Measurements from ENCODE around the gene ALOX12B. TPM values are rescaled to one million over a fixed set of nuclear protein-coding genes. Genes with fewer than 3 reads are reported as not detected.

Gene ALOX12B
- total RNA-seq, 2 experiments from 2014 or later = 0.27 to 0.31 TPM

DNA sequence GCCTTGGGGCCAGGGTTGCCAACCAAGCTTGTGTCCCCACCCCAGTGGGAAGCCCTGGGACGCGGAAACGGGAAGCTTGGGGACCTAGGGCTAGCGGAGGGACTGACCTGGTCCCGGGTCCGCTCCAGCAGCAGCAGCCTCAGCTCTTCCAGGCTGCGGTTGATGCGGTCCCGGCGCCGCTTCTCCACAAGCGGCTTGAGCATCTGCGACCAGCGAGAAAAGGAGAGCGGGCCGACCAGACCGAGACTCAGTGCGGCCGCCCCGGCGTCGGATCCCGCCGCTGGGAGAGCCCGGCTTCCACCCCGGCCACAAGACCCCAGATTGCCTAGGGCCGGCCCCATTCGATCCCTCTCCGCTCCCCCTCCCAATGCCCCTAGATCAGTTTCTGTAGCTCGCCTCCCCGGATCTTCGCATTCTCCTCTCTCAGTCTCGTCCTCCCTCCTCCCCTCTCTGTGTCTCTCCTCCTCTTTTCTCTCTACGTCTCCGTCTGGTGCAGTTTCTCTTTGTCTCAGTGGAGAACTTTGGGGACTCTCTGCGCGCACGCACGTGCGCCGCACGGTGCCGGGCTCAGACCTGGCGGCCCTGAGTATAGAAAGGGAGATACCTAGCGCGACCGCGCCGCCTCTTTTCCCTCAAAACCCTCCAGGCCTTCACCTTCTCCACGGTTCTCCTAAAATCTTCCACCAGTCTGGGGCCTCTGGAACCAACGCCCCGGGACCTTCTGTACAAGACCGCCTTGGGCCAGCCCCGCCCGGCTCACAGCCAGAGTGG, 35.6 kb upstream of the ALOX12B start:
- H3K4me1 Mint-ChIP-seq = peaks cover 77% of the 10 kb centered on the region
- H3K36me3 Mint-ChIP-seq (ENCODE audit: low read depth) = peaks cover 3% of the 10 kb centered on the region
- DNase-seq = peak; percentile 42
- peaks cover 52% of the 10 kb centered on the region for H3K27me3 Mint-ChIP-seq
- H3K4me3 Mint-ChIP-seq = peak overlapping the region; percentile 86
- H3K9me3 Mint-ChIP-seq = no peaks in the 10 kb centered on the region
- POLR2A ChIA-PET = interaction anchor here (2.3 kb wide), 1 partner anchor 50 kb away, joined by 8 read pairs; no protein-coding TSS in a partner anchor
- peak overlapping the region; percentile 3 for H3K27ac Mint-ChIP-seq
- CTCF ChIA-PET = interaction anchor here (0.7 to 4.0 kb wide), 12 partner anchors 11 to 100 kb away, joined by 3 to 27 read pairs (median 4); no protein-coding TSS in a partner anchor

DNA sequence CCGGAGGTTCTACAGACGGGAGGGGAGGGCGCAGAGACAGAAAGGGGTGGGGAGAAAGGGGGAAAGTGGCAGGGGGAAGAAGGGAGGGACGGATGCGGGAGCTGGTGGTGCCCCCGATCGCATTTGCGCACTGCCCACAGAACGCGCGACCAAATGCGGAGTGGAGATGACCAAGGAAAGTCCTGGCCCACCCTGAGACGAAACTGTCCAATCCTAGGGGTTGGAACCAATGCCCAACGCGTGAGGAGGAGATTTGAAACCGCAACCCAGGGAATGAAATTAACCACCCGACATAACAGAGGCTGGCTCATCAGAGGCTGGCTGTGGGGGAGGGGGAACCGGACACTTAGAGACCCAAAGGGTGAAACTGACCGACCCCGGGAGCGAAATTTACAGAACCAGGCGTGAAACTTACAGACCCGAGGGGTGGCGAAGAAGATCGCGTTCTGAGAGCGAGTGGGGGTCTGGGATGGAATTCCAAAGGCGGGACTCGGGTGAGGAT, 35.0 kb upstream of the ALOX12B start:
- peaks cover 59% of the 10 kb centered on the region for H3K27me3 Mint-ChIP-seq
- CTCF ChIA-PET = interaction anchor here (0.5 to 4.0 kb wide), 12 partner anchors 11 to 482 kb away, joined by 3 to 27 read pairs (median 4); partner anchors contain the start of gene AURKB

DNA sequence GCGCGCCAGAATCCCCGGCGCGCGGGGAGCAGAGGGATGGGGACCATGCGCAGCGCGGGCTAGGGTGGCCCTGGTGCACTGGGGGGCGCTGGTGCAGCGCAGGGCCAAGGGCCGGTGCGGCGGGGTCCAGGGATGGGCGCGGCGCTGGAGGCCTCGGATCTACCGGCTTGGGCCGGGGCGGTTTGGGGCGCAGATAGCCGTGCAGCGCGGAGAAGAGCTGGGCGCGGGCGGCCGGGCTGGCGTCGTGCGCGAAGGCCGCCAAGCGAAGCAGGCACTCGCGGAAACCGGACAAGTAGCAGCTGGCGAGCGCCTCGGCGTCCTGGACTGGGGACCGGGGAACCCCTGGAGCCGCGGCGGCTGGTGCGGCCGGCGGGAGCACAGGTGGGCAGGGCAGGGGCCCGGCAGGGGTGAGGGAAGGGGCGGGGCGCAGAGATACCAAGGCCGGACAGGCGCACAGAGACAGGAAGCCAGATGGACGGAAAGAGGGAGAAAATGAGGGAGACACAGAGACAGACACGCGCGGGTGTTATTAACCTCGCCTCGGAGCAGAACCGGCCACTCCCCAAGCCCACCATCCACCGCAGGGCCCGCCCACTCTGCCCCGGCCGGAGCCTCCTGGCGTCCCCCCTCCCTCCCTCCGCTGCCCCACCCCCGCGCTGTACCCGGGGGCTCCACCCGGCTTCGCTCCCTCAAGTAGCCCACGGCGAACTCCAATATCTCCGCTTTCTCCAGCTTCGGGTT, 34.3 kb upstream of the ALOX12B start:
- Mint-ChIP-seq H3K36me3 (ENCODE audit: low read depth) (peaks cover 3% of the 10 kb centered on the region), H3K4me3 (peak overlapping the region; percentile 86), H3K27ac (no peak overlapping the region), H3K9me3 (no peaks in the 10 kb centered on the region), H3K27me3 (peaks cover 58% of the 10 kb centered on the region), H3K4me1 (peaks cover 80% of the 10 kb centered on the region)
- peak; percentile 35 for DNase-seq
- ChIA-PET CTCF (interaction anchor here (0.5 to 4.0 kb wide), 9 partner anchors 13 to 482 kb away, joined by 3 to 27 read pairs (median 4); partner anchors contain the start of gene AURKB), POLR2A (interaction anchor here (0.6 to 2.3 kb wide), 3 partner anchors 51 to 185 kb away, joined by 3 to 9 read pairs (median 8); no protein-coding TSS in a partner anchor)

More for the DNA sequence above, 35.0 kb upstream of the ALOX12B start:
- Mint-ChIP-seq H3K36me3 (ENCODE audit: low read depth) (peaks cover 3% of the 10 kb centered on the region), H3K4me1 (peaks cover 83% of the 10 kb centered on the region), H3K4me3 (peak overlapping the region; percentile 86), H3K27ac (no peak overlapping the region), H3K9me3 (no peaks in the 10 kb centered on the region)
- POLR2A ChIA-PET = interaction anchor here (0.6 to 2.3 kb wide), 3 partner anchors 51 to 184 kb away, joined by 3 to 9 read pairs (median 8); no protein-coding TSS in a partner anchor
- DNase-seq = no peak

DNA sequence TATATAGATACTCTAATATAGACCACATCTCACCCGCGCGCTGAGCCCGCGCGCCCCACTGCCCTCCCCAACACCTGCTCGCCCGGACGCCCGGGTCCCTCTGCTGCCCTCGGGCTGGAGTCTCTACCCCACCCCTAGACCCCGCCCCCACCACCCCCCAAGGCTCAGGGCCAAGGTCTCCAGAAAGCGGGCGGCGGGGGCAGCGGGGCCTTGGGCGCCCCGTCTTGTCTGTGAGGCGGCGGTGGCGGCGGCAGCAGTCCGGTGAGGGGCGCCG, 33.8 kb upstream of the ALOX12B start:
- Mint-ChIP-seq H3K4me3 (peak overlapping the region; percentile 86), H3K9me3 (no peaks in the 10 kb centered on the region), H3K36me3 (ENCODE audit: low read depth) (peaks cover 3% of the 10 kb centered on the region), H3K27me3 (peaks cover 63% of the 10 kb centered on the region), H3K4me1 (peaks cover 76% of the 10 kb centered on the region), H3K27ac (no peak overlapping the region)
- CTCF ChIA-PET = interaction anchor here (0.9 to 1.6 kb wide), 3 partner anchors 19 to 101 kb away, joined by 4 read pairs; no protein-coding TSS in a partner anchor
- no peak for DNase-seq
- POLR2A ChIA-PET = interaction anchor here (2.3 kb wide), 1 partner anchor 52 kb away, joined by 8 read pairs; no protein-coding TSS in a partner anchor

DNA sequence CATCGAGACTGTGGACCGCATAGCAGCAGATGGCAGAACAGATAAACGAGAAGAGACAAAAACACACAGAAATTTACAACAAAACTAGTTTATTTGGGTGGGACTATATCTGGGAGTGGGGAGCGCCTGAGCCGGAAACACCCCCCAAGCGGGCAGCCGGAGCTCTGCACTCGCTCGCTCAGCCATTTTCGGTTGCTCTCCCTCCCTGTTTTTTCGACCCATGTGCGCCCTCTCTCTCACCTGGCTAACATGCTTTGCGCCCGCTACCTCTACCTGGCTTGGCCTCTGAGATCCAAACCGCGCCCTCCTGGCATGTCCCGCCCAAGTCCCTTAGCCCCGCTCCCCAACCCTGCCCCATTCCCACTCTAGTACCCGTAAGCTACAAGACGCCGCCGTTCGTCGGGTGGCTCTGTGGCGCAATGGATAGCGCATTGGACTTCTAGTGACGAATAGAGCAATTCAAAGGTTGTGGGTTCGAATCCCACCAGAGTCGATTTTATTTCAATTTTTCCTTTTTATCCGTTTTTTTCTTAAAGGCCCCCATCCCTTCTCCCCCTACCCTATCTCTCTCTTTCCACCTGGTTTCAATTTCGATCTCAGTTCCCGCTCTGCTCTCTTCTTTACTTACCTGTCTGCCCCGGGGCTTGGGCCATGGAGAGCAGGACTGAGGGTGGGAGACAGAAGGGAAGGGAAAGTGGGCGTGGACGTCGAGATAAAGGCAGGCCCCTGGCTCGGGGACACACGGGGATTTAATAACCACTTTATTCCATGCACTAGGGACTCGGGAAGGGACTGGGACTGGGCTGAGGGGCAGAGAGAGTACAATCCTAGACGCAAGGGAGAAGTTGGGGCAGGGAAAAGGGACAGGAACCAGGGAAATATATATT, 33.2 kb upstream of the ALOX12B start:
- POLR2A ChIA-PET = interaction anchor here (0.7 to 1.7 kb wide), 4 partner anchors 53 to 433 kb away, joined by 3 to 10 read pairs (median 5); partner anchors contain the start of genes AURKB, CTC1 and TP53
- H3K27me3 Mint-ChIP-seq = peaks cover 65% of the 10 kb centered on the region
- CTCF ChIA-PET = interaction anchor here (1.6 to 5.8 kb wide), 17 partner anchors 11 to 174 kb away, joined by 4 to 32 read pairs (median 12); partner anchors contain the start of genes BORCS6 and SLC25A35

DNA sequence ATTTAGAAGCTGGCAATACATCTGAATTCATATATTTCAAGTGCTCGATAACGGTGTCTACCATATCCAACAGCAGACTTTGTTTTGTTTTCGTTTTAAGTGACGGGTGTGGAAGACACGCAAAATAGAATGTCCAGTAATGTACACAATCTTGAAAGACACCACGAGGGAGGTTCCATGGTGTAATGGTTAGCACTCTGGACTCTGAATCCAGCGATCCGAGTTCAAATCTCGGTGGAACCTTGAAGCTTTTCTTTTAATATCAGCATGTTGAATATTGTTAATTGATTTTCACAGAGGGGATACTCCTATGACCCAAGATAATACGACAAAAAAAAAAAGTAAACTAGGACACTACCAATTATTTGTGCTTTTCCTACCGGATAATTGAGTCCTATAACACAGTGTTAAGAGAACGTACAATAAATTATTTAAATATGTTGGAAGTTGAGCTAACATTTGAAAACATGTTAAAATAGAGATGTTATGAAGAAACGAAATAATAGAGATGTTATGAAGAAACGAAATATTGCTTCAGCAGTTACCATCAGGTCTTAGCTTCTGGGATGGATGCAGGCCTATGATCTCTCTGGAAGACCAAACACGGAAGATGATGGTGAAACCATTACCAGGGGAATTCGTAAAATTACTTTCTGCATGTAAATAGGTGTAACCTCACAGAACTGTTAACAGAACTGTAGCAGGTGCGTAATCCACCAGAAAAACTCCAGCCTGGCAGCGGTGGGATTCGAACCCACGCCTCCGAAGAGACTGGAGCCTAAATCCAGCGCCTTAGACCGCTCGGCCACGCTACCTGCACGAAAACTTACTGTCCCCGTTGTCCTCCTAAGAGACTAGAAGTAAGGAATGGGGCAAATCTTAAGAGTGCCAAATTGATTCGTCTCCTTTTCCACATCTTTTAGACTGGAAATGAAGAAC, 32.3 kb upstream of the ALOX12B start:
- H3K27me3 Mint-ChIP-seq = peaks cover 68% of the 10 kb centered on the region
- DNase-seq = peak; percentile 86
- H3K4me1 Mint-ChIP-seq = peaks cover 62% of the 10 kb centered on the region
- H3K36me3 Mint-ChIP-seq (ENCODE audit: low read depth) = no peaks in the 10 kb centered on the region
- peak overlapping the region; percentile 84 for H3K27ac Mint-ChIP-seq
- H3K4me3 Mint-ChIP-seq = peak overlapping the region; percentile 82
- POLR2A ChIA-PET = interaction anchor here (0.6 to 1.7 kb wide), 5 partner anchors 53 to 432 kb away, joined by 3 to 10 read pairs (median 5); partner anchors contain the start of genes AURKB, BORCS6, CTC1 and TP53
- H3K9me3 Mint-ChIP-seq = no peaks in the 10 kb centered on the region
- CTCF ChIA-PET = interaction anchor here (0.6 to 5.8 kb wide), 42 partner anchors 10 to 681 kb away, joined by 3 to 32 read pairs (median 5); partner anchors contain the start of genes AURKB, BORCS6, CTC1 and PFAS

More for the DNA sequence above, 33.2 kb upstream of the ALOX12B start:
- H3K4me1 Mint-ChIP-seq = peaks cover 71% of the 10 kb centered on the region
- DNase-seq = peak; percentile 61
- H3K27ac Mint-ChIP-seq = peak overlapping the region; percentile 84
- H3K9me3 Mint-ChIP-seq = no peaks in the 10 kb centered on the region
- H3K4me3 Mint-ChIP-seq = peak overlapping the region; percentile 82
- peaks cover 3% of the 10 kb centered on the region for H3K36me3 Mint-ChIP-seq (ENCODE audit: low read depth)

DNA sequence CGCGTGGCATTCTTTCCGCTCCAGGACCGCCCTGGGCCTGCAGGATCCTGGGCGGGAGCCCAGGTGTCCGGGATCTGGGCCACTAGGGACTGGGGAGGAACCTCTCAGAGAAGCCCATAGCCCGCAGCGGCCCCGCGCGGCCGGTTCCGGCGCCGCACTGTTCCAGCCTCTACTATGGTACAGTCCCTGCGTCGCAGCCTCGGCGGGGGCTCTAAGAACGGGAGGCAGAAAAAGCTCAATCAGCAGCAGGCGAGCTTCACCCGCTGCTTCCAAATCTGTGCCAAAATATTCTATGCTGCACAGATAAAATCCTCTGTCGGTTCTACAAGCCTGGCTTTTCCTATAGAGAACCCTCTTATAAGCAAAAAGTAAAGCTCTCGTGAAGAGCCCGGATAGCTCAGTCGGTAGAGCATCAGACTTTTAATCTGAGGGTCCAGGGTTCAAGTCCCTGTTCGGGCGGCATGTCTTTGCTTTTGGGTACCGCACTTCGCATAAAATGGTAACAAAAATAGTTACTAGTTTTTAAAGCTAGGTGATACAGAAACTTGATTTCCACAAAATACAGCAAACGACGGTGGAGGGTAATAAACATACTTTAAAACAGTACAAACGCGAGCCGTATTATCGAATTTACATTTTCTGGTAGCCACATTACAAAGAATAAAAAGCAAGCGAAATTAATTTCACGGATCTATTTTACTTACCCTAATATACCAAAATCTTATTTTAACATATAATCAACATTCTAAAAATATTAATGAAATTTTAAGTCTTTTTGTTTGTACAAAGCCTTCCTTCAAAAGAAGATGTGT, 31.5 kb upstream of the ALOX12B start:
- Mint-ChIP-seq H3K4me1 (peaks cover 53% of the 10 kb centered on the region), H3K9me3 (no peaks in the 10 kb centered on the region), H3K36me3 (ENCODE audit: low read depth) (no peaks in the 10 kb centered on the region), H3K27ac (peak overlapping the region; percentile 88), H3K27me3 (peaks cover 65% of the 10 kb centered on the region), H3K4me3 (peak overlapping the region; percentile 85)
- DNase-seq = peak; percentile 86
- ChIA-PET POLR2A (interaction anchor here (0.6 to 1.7 kb wide), 4 partner anchors 54 to 128 kb away, joined by 3 to 10 read pairs (median 6); partner anchors contain the start of genes AURKB, BORCS6 and CTC1), CTCF (interaction anchor here (0.6 to 5.8 kb wide), 43 partner anchors 8 to 470 kb away, joined by 3 to 32 read pairs (median 5); partner anchors contain the start of genes AURKB, BORCS6, CTC1 and PFAS)

DNA sequence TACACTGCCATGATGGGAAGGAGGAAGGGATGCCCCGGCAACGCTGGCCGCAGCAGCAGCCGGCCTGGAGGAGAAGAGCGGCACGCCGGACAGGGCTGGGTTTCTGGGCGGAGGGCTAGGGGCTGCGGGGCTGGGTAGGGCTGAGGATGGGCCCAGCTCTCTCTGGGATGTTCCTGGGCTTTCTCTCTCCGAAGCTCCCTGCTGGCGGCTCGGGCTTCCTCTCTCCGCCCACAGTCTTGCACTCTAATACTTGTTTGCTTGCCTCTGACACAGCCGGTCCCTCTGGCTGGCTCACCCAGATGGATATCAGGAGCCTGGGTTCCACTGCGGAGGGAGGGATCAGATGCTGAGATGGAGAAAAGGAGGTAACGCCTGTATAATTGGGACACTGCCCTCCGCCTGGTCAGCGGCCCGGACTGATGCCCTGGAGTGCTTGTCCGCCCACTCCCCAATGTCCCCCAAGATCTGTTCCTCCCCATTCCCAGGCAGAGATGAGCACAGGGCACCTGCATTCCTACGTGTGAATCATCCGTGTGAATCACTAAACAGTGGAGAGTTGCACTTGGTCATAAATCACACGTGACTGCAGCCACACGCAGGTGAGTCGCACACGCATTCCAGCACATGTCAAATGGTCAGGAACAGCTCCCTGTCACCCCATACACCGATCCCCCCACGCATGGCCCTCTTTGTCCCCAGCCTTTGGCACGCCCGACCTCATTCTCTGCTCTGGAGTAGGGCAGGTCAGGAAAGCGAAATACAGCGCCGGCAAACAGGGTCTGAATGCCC, 30.7 kb upstream of the ALOX12B start, which contains the start of gene ALOXE3:
Gene ALOXE3 (minus strand): TSS at position 535 of the 789 bp plus-strand sequence. CDS start 524 bp downstream, at position 11.
- peak within 1 kb of the TSS; percentile 85 for H3K4me3 Mint-ChIP-seq
- H3K4me1 Mint-ChIP-seq = peaks cover 45% of the 10 kb centered on the region
- no peaks in the 10 kb centered on the region for H3K36me3 Mint-ChIP-seq (ENCODE audit: low read depth)
- DNase-seq = no peak
- peaks cover 62% of the 10 kb centered on the region for H3K27me3 Mint-ChIP-seq
- no peaks in the 10 kb centered on the region for H3K9me3 Mint-ChIP-seq
- ChIA-PET POLR2A (no interaction called here), CTCF (interaction anchor here (0.6 to 5.8 kb wide), 24 partner anchors 8 to 431 kb away, joined by 3 to 32 read pairs (median 6); partner anchors contain the start of genes AURKB, BORCS6, CTC1 and PFAS)
- peak within 1 kb of the TSS; percentile 88 for H3K27ac Mint-ChIP-seq

DNA sequence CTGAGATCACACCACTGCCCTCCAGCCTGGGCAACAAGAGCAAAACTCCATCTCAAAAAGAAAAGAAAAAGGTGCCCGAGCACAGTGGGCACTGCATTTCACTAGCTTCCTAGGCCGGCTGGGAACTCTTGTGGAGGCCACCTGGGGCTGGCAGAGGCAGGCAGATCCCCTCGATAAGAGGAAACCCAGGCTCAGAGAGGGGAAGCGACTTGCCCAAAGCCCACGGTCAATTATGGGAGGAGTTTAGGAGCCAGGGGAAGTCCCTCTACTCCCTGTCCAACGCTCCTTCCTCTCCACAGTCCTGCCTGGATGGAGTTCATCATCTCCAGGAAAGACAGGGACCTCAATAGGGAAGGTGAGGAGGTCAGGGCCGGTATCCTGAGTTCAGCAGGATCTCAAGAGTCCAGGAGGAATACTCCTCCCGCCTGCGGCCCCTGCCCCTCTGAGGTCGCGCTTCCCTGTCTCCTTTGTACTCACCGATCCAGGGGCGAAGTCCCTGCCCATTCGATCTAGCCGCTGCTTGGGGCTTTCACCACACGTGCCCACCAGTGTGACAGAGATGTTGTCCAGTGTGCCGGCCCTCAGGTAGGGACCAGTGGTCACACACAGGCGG, 30.0 kb upstream of the ALOX12B start:
- DNase-seq = no peak
- CTCF ChIA-PET = interaction anchor here (0.6 to 5.8 kb wide), 10 partner anchors 7 to 81 kb away, joined by 3 to 32 read pairs (median 4); partner anchors contain the start of gene BORCS6
- H3K36me3 Mint-ChIP-seq (ENCODE audit: low read depth) = no peaks in the 10 kb centered on the region
- H3K27ac Mint-ChIP-seq = no peak overlapping the region
- H3K4me1 Mint-ChIP-seq = peaks cover 39% of the 10 kb centered on the region
- H3K27me3 Mint-ChIP-seq = peaks cover 62% of the 10 kb centered on the region
- peak overlapping the region; percentile 85 for H3K4me3 Mint-ChIP-seq
- POLR2A ChIA-PET = no interaction called here
- no peaks in the 10 kb centered on the region for H3K9me3 Mint-ChIP-seq
